ENCODE measurements around the gene TBP.

The TBP gene

GRCh38 chr6:170536671-170537070 lies 17.5 kb upstream of the TBP start:
- in situ Hi-C loops (cut with MboI; ENCODE audit: low sequenced_read_pairs, unreplicated experiment), result no loop called here
- DNase-seq (ENCODE audit: low spot score), result no peak
- TF ChIP-seq, protein P1, sequence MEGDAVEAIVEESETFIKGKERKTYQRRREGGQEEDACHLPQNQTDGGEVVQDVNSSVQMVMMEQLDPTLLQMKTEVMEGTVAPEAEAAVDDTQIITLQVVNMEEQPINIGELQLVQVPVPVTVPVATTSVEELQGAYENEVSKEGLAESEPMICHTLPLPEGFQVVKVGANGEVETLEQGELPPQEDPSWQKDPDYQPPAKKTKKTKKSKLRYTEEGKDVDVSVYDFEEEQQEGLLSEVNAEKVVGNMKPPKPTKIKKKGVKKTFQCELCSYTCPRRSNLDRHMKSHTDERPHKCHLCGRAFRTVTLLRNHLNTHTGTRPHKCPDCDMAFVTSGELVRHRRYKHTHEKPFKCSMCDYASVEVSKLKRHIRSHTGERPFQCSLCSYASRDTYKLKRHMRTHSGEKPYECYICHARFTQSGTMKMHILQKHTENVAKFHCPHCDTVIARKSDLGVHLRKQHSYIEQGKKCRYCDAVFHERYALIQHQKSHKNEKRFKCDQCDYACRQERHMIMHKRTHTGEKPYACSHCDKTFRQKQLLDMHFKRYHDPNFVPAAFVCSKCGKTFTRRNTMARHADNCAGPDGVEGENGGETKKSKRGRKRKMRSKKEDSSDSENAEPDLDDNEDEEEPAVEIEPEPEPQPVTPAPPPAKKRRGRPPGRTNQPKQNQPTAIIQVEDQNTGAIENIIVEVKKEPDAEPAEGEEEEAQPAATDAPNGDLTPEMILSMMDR (IDR thresholded peaks at IDR 0.05; ENCODE audit: borderline replicate concordance, control extremely low read depth, extremely low read depth, insufficient read depth, missing control alignments), result no peak

- DNase-seq (ENCODE audit: low spot score), result no peak
- TF ChIP-seq, protein P1 (IDR thresholded peaks at IDR 0.05; ENCODE audit: borderline replicate concordance, control extremely low read depth, extremely low read depth, insufficient read depth, missing control alignments), result no peak
- in situ Hi-C loops (cut with MboI; ENCODE audit: low sequenced_read_pairs, unreplicated experiment), result no loop called here
These were observed 16.8 kb upstream of the TBP start for GRCh38 chr6:170537329-170537728.

GRCh38 chr6:170542031-170542719 lies 12.0 kb upstream of the TBP start:
- TF ChIP-seq, protein P1 (IDR thresholded peaks at IDR 0.05; ENCODE audit: borderline replicate concordance, control extremely low read depth, extremely low read depth, insufficient read depth, missing control alignments), result no peak
- DNase-seq (ENCODE audit: low spot score), result no peak
- in situ Hi-C loops (cut with MboI; ENCODE audit: low sequenced_read_pairs, unreplicated experiment), result no loop called here

- no peak for DNase-seq (ENCODE audit: low spot score)
- TF ChIP-seq, protein P1 (IDR thresholded peaks at IDR 0.05; ENCODE audit: borderline replicate concordance, control extremely low read depth, extremely low read depth, insufficient read depth, missing control alignments), result no peak
- in situ Hi-C loops (cut with MboI; ENCODE audit: low sequenced_read_pairs, unreplicated experiment), result no loop called here
These were observed 8.8 kb upstream of the TBP start for GRCh38 chr6:170545405-170545804.

- in situ Hi-C loops (cut with MboI; ENCODE audit: low sequenced_read_pairs, unreplicated experiment), result no loop called here
- DNase-seq (ENCODE audit: low spot score), result peak; percentile 81
- TF ChIP-seq, protein P1 (IDR thresholded peaks at IDR 0.05; ENCODE audit: borderline replicate concordance, control extremely low read depth, extremely low read depth, insufficient read depth, missing control alignments), result no peak
These were observed 1.2 kb upstream of the TBP start, which contains the start of gene PSMB1 for GRCh38 chr6:170552765-170553533. Gene PSMB1, minus strand, starts transcription at chr6:170553307. Its CDS starts 65 bp downstream, at chr6:170553242.

- in situ Hi-C loops (cut with MboI; ENCODE audit: low sequenced_read_pairs, unreplicated experiment), result no loop called here
- peak; percentile 47 for DNase-seq (ENCODE audit: low spot score)
- TF ChIP-seq, protein P1 (IDR thresholded peaks at IDR 0.05; ENCODE audit: borderline replicate concordance, control extremely low read depth, extremely low read depth, insufficient read depth, missing control alignments), result no peak
These were observed 596 bp upstream of the TBP start for GRCh38 chr6:170553534-170554012.

Measured in GM13976 (cell line).